Nephron progenitor cell (in vitro differentiated cells): ENCODE measurements around the gene ATIC.

Experiments
- DNase-seq: peaks from one replicate; pipeline ENCODE4 v3.0.0; 2021
- H3K27ac Mint-ChIP-seq: 2 replicates; pipeline ENCODE4 v1.8.0; 2021; ENCODE audit warnings: mild to moderate bottlenecking, moderate library complexity, mixed read lengths
- H3K27me3 Mint-ChIP-seq: 2 replicates; pipeline ENCODE4 v1.8.0; 2021; ENCODE audit warnings: mild to moderate bottlenecking, low read depth, mixed read lengths; ENCODE audit not compliant: poor library complexity
- H3K36me3 Mint-ChIP-seq: 2 replicates; pipeline ENCODE4 v1.8.0; 2021; ENCODE audit warnings: low read depth, mixed read lengths
- H3K4me1 Mint-ChIP-seq: 2 replicates; pipeline ENCODE4 v1.8.0; 2021; ENCODE audit warnings: mixed read lengths
- H3K4me3 Mint-ChIP-seq: 2 replicates; pipeline ENCODE4 v1.8.0; 2021; ENCODE audit warnings: mild to moderate bottlenecking, moderate library complexity, mixed read lengths
- H3K9me3 Mint-ChIP-seq: 2 replicates; pipeline ENCODE4 v1.8.0; 2021; ENCODE audit warnings: mild to moderate bottlenecking, moderate library complexity, mixed read lengths
- TF ChIP-seq, protein P1 (sequence below): fragments of 200-600 bp; sonication (generic); IDR thresholded peaks from 2 replicates; pipeline ENCODE4 v1.5.0; 2021; ENCODE audit warnings: antibody characterized with exemption

ATIC gene

DNA sequence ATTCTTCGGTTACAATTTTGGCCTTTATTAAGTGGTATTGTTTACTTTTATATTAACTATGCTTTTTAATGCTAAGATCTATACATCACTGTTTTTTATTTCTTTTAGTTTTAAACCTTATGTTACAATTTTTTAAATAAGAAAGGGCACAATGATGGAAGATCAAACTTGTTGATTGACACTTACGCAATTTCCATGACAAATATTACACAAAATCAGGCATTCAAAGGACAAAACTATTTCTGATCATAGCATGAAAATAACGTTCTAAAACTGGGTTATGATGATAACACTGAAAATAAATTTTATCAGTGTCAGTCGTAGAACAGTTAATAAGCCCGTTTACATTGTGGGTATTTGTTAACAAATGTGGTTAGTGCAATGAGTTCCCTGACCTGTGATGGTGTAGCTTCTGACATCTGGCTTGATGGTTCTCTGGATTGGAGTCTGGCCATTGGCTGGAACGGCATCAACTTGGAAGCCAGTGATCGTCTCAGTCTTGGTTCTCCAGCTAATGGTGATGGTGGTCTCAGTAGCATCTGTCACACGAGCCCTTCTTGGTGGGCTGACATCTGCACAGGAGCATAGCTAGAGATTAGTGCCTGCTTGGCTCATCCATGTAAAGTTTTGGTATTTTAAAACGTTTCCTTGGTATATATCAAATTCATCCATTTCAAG, 64.4 kb downstream of the ATIC start:
- no peaks in the 10 kb centered on the region for H3K4me1 Mint-ChIP-seq
- H3K27ac Mint-ChIP-seq: no peak overlapping the region
- peaks cover 3% of the 10 kb centered on the region for H3K27me3 Mint-ChIP-seq
- H3K4me3 Mint-ChIP-seq: no peak overlapping the region
- TF ChIP-seq, protein P1, sequence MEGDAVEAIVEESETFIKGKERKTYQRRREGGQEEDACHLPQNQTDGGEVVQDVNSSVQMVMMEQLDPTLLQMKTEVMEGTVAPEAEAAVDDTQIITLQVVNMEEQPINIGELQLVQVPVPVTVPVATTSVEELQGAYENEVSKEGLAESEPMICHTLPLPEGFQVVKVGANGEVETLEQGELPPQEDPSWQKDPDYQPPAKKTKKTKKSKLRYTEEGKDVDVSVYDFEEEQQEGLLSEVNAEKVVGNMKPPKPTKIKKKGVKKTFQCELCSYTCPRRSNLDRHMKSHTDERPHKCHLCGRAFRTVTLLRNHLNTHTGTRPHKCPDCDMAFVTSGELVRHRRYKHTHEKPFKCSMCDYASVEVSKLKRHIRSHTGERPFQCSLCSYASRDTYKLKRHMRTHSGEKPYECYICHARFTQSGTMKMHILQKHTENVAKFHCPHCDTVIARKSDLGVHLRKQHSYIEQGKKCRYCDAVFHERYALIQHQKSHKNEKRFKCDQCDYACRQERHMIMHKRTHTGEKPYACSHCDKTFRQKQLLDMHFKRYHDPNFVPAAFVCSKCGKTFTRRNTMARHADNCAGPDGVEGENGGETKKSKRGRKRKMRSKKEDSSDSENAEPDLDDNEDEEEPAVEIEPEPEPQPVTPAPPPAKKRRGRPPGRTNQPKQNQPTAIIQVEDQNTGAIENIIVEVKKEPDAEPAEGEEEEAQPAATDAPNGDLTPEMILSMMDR: no peak
- no peak for DNase-seq
- no peaks in the 10 kb centered on the region for H3K9me3 Mint-ChIP-seq
- peaks cover 93% of the 10 kb centered on the region for H3K36me3 Mint-ChIP-seq

DNA sequence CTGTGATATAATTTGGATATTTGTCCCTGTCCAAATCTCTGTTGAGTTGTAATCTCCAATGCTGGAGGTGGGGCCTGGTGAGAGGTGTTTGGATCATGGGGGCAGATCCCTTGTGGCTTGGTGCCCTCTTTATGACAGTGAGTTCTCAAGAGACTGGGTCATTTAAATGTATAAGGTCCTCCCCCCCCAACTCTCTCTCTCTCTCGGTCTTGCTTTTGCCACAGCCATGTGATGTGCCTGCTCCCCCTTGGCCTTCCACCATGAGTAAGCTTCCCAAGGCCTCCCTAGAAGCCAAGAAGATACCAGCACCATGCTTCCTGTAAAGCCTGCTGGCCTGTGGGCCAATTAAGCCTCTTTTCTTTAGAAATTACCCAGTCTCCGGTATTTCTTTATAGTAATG, 65.4 kb downstream of the ATIC start:
- no peak overlapping the region for H3K4me3 Mint-ChIP-seq
- H3K9me3 Mint-ChIP-seq: no peaks in the 10 kb centered on the region
- peaks cover 93% of the 10 kb centered on the region for H3K36me3 Mint-ChIP-seq
- no peaks in the 10 kb centered on the region for H3K27me3 Mint-ChIP-seq
- DNase-seq: no peak
- TF ChIP-seq, protein P1: no peak
- H3K27ac Mint-ChIP-seq: no peak overlapping the region
- no peaks in the 10 kb centered on the region for H3K4me1 Mint-ChIP-seq

DNA sequence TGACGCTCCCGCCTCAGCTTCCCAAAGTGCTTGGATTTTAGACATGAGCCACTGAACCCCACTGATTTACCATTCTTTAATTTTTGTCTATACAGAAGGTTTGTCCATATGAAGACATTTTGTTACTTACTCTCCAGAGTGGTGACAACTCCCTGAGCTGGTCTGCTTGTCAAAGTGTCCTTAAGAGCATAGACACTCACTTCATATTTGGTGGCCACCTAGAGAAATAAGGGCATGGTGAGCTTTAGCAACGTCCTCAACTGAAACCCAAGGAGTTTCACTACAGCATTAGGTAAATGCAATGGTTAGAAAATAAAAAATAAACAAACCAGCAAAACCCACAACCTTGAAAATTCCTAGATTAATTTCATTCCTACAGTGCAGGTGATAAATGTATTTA, 66.2 kb downstream of the ATIC start:
- peaks cover 94% of the 10 kb centered on the region for H3K36me3 Mint-ChIP-seq
- no peak overlapping the region for H3K4me3 Mint-ChIP-seq
- no peaks in the 10 kb centered on the region for H3K9me3 Mint-ChIP-seq
- no peak overlapping the region for H3K27ac Mint-ChIP-seq
- TF ChIP-seq, protein P1: no peak
- no peaks in the 10 kb centered on the region for H3K4me1 Mint-ChIP-seq
- no peaks in the 10 kb centered on the region for H3K27me3 Mint-ChIP-seq
- no peak for DNase-seq

- TF ChIP-seq, protein P1: no peak
- H3K4me3 Mint-ChIP-seq: no peak overlapping the region
- no peaks in the 10 kb centered on the region for H3K9me3 Mint-ChIP-seq
- peaks cover 94% of the 10 kb centered on the region for H3K36me3 Mint-ChIP-seq
- no peaks in the 10 kb centered on the region for H3K4me1 Mint-ChIP-seq
- H3K27ac Mint-ChIP-seq: no peak overlapping the region
- no peaks in the 10 kb centered on the region for H3K27me3 Mint-ChIP-seq
- no peak for DNase-seq
Measured at GRCh38 chr2:215379039-215379438, 67.2 kb downstream of the ATIC start.

DNA sequence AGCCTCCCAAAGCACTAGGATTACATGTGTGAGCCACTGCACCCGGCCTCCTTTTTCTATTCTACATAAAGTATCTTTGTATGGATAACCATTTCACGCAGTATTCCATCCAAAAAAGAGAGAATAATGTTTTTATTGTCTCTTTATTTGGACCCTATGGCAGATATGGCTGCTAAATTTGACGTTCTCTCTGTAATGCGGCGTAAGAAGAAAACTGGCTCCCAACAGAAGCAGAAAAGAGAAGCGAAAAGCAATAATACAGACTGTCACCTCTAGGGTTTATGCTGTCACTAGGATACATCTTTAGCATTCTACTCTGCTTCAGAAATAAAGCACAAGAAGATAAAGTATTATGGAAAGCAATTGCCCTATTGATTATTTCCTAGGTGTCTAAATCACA, 68.1 kb downstream of the ATIC start:
- Mint-ChIP-seq H3K4me1 (no peaks in the 10 kb centered on the region), H3K36me3 (peaks cover 94% of the 10 kb centered on the region), H3K9me3 (no peaks in the 10 kb centered on the region), H3K27ac (peak overlapping the region; percentile 94), H3K4me3 (no peak overlapping the region), H3K27me3 (no peaks in the 10 kb centered on the region)
- TF ChIP-seq, protein P1: no peak
- DNase-seq: no peak

GRCh38 chr2:215380699-215381098, 68.8 kb downstream of the ATIC start:
- Mint-ChIP-seq H3K4me3 (no peak overlapping the region), H3K4me1 (no peaks in the 10 kb centered on the region), H3K27ac (no peak overlapping the region), H3K9me3 (no peaks in the 10 kb centered on the region), H3K27me3 (no peaks in the 10 kb centered on the region), H3K36me3 (peaks cover 92% of the 10 kb centered on the region)
- no peak for DNase-seq
- TF ChIP-seq, protein P1: no peak
